Muscle layer of duodenum (tissue), 2 donors: ENCODE measurements around the gene MYT1.
"Not testable (repeated sequence)": the region's sequence is repeated elsewhere in the genome, so short reads cannot be mapped to it uniquely, and the experiment has no call there.

ENCODE experiments used
- H3K27ac ChIP-seq: one replicate; pipeline ENCODE4 v1.7.0; 2013; ENCODE audit warnings: mild to moderate bottlenecking, low read length
- H3K27me3 ChIP-seq: one replicate; pipeline ENCODE4 v1.7.0; 2013; ENCODE audit warnings: low read depth, mild to moderate bottlenecking, control low read depth, low read length
- H3K36me3 ChIP-seq, 2 donors: one replicate each; pipeline ENCODE4 v1.7.0; 2013; ENCODE audit warnings: low read length in 2 of 2, control low read depth in 1 of 2, mild to moderate bottlenecking in 1 of 2; ENCODE audit not compliant: insufficient read depth in 2 of 2, control insufficient read depth in 1 of 2
- H3K4me1 ChIP-seq, 2 donors: one replicate each; pipeline ENCODE4 v1.7.0; 2013; ENCODE audit warnings: low read length in 2 of 2, mild to moderate bottlenecking in 2 of 2, control low read depth in 1 of 2, moderate library complexity in 1 of 2; ENCODE audit not compliant: insufficient read depth in 2 of 2, control insufficient read depth in 1 of 2
- H3K4me3 ChIP-seq, 2 donors: one replicate each; pipeline ENCODE4 v1.7.0; 2013; ENCODE audit warnings: low read length in 2 of 2, low read depth in 1 of 2, mild to moderate bottlenecking in 1 of 2
- H3K9me3 ChIP-seq, 2 donors: one replicate each; pipeline ENCODE4 v1.7.0; 2013; ENCODE audit warnings: low read length in 2 of 2, control low read depth in 1 of 2, mild to moderate bottlenecking in 1 of 2; ENCODE audit not compliant: control insufficient read depth in 1 of 2
- donor health status: healthy.

Gene MYT1

DNA sequence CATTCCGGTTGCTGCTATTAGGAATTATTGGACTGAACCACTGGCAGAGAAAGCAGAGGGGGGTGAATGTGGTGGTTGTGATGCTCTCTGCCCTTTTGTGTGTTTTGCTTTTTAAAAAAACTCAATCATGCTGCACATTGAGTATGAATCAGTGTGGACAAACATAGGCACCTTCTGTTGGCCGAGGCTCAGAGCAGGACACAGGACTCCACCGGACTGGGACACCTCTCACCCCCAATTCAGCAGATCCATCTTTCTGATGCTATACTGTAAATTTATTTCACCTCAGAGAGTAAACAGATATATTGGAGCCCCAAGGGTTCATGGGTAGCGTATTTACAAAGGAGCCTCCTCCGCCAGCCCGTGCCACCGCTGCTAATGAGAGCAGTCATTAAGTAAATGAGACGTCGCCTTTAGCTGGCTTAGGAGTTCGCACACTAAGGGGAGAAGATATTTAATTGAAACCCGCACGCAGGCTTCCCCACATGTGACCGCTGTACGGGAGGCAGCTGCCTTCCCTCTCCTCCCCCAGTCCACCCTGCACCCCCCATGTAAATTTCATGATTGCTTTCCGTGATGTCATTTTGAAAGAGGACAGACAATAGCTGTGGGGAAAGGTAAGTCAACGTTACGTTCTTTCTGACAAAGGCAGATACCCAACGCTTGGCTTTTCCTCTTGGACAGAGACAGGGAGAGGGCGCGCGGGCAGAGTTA is at the start of gene MYT1:
TSS of gene MYT1 (plus strand) at position 330 of the 714 bp plus-strand sequence. CDS start 34,410 bp downstream, outside the sequence.
- no peak within 1 kb of the TSS for H3K4me3 ChIP-seq
- H3K9me3 ChIP-seq = no peaks in the 10 kb centered on the region
- no peak within 1 kb of the TSS for H3K27ac ChIP-seq
- no peaks in the 10 kb centered on the region for H3K36me3 ChIP-seq
- peaks cover 24% of the 10 kb centered on the region for H3K27me3 ChIP-seq
- H3K4me1 ChIP-seq = no peaks in the 10 kb centered on the region

- H3K9me3 ChIP-seq = no peaks in the 10 kb centered on the region
- H3K27ac ChIP-seq = no peak overlapping the region
- no peak overlapping the region for H3K4me3 ChIP-seq
- H3K27me3 ChIP-seq = no peaks in the 10 kb centered on the region
- peaks cover 3% of the 10 kb centered on the region in 2 donors for H3K4me1 ChIP-seq
- no peaks in the 10 kb centered on the region for H3K36me3 ChIP-seq
Observed at GRCh38 chr20:64115171-64115911, 48.9 kb upstream of the MYT1 start.

GRCh38 chr20:64116016-64116415 is 48.2 kb upstream of the MYT1 start:
- Histone ChIP-seq H3K4me3 (no peak overlapping the region), H3K27ac (no peak overlapping the region), H3K9me3 (no peaks in the 10 kb centered on the region), H3K4me1 (peaks cover 3 to 7% of the 10 kb centered on the region in 2 donors), H3K27me3 (no peaks in the 10 kb centered on the region), H3K36me3 (no peaks in the 10 kb centered on the region)

GRCh38 chr20:64116541-64117431 is 47.5 kb upstream of the MYT1 start:
- peaks cover 3% of the 10 kb centered on the region for H3K27me3 ChIP-seq

GRCh38 chr20:64117432-64117777 is 46.8 kb upstream of the MYT1 start:
- not testable (repeated sequence) for H3K27me3 ChIP-seq, H3K4me1 ChIP-seq, H3K27ac ChIP-seq, H3K9me3 ChIP-seq, H3K36me3 ChIP-seq, H3K4me3 ChIP-seq

More at GRCh38 chr20:64116541-64117431, 47.5 kb upstream of the MYT1 start:
- H3K9me3 ChIP-seq = no peaks in the 10 kb centered on the region
- peaks cover 3 to 7% of the 10 kb centered on the region in 2 donors for H3K4me1 ChIP-seq
- H3K36me3 ChIP-seq = no peaks in the 10 kb centered on the region
- H3K4me3 ChIP-seq = no peak overlapping the region
- no peak overlapping the region for H3K27ac ChIP-seq

DNA sequence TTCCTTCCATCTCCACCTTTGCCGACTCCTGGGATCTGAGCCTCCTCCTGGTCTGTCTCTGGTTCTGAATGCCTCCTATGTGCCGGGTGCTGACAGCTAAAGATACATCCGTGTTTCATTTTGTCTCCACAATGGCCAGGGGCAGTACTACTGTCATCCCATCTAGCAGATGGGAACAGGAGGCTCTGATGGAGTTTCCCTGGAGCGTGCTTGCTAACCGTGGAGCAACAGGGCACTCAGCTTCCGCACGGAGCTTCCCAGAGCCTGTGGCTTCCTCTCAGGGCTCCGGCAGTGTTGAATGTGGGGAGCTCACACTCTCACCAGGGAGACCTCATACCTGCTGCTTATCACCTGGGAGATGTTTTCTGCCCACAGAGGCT is 45.0 kb upstream of the MYT1 start:
- peaks cover 3 to 7% of the 10 kb centered on the region in 2 donors for H3K4me1 ChIP-seq
- no peaks in the 10 kb centered on the region for H3K9me3 ChIP-seq
- H3K27me3 ChIP-seq = peaks cover 5% of the 10 kb centered on the region
- H3K27ac ChIP-seq = no peak overlapping the region
- H3K36me3 ChIP-seq = no peaks in the 10 kb centered on the region
- H3K4me3 ChIP-seq = no peak overlapping the region

DNA sequence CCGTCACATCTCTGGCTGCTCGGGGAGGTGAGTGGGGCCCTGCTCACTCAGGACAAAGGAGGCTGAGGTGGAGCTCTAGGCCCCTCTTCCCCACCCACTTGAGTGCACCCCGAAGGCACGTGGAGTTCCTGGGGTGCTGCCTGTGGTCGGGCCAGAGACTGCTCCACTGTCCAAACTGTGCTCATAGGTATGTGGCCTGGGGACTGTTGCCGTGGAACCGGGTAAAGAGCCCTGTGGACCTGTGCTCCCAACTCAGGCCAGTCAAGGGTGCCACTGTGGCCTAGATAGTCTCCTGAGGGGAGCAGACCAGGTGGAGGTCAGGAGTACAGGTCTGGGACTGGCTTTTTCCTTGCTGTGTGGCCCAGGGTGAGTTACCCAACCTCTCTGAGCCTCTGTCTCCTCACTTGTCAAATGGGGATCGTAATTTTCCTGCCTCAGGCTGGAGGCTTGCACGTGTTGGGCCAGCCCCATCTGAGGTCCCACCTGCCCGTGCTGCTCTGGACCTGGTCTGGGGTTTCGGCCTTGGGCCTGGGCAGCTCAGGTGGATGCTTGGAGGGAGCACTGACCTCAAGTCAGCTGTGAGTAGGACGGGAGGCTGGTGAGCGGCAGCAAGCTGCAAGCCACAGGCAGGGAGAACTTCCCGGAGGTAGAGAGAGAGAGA is 44.4 kb upstream of the MYT1 start:
- H3K27me3 ChIP-seq = peaks cover 5% of the 10 kb centered on the region
- H3K4me3 ChIP-seq = peak overlapping the region in 1 of 2 donors; percentile 37
- peaks cover 3 to 7% of the 10 kb centered on the region in 2 donors for H3K4me1 ChIP-seq

DNA sequence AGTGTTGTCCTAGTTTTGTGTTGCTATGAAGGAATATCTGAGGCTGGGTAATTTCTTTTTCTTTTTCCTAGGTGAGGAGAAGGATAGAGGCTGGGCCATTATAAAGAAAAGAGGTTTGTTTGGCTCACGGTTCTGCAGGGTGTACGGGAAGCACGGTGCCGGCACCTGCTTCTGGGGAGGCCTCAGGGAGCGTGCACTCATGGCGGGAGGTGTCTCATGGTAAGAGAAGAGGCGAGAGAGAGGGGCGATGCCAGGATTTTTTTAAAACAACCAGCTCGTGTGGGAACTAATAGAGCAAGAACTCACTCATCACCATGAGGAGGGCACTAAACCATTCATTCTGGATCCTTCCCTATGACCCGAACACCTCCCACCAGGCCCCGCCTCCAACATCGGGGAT is 42.7 kb upstream of the MYT1 start:
- Histone ChIP-seq H3K27me3 (peaks cover 5% of the 10 kb centered on the region), H3K4me1 (peaks cover 3 to 7% of the 10 kb centered on the region in 2 donors)

More for the DNA sequence above, 44.4 kb upstream of the MYT1 start:
- no peak overlapping the region for H3K27ac ChIP-seq
- H3K36me3 ChIP-seq = no peaks in the 10 kb centered on the region
- no peaks in the 10 kb centered on the region for H3K9me3 ChIP-seq

GRCh38 chr20:64122927-64123326 is 41.3 kb upstream of the MYT1 start:
- not testable (repeated sequence) for H3K36me3 ChIP-seq, H3K4me3 ChIP-seq, H3K4me1 ChIP-seq, H3K27me3 ChIP-seq, H3K9me3 ChIP-seq, H3K27ac ChIP-seq

More for the DNA sequence above, 42.7 kb upstream of the MYT1 start:
- Histone ChIP-seq H3K36me3 (no peaks in the 10 kb centered on the region), H3K27ac (no peak overlapping the region), H3K4me3 (no peak overlapping the region), H3K9me3 (no peaks in the 10 kb centered on the region)

- not testable (repeated sequence) for H3K4me1 ChIP-seq, H3K27ac ChIP-seq, H3K36me3 ChIP-seq
Observed at GRCh38 chr20:64123517-64123916, 40.7 kb upstream of the MYT1 start.

More at GRCh38 chr20:64123517-64123916, 40.7 kb upstream of the MYT1 start:
- H3K27me3 ChIP-seq, H3K9me3 ChIP-seq, H3K4me3 ChIP-seq: not testable (repeated sequence)
